ENCODE data around the gene ASTL. TPM values are rescaled to one million over a fixed set of nuclear protein-coding genes. Genes with fewer than 3 reads are reported as not detected.
"Not testable (repeated sequence)": the region's sequence is repeated elsewhere in the genome, so short reads cannot be mapped to it uniquely, and the experiment has no call there.

ASTL gene
- total RNA-seq, 1 donor from 2014 or later: not detected

DNA sequence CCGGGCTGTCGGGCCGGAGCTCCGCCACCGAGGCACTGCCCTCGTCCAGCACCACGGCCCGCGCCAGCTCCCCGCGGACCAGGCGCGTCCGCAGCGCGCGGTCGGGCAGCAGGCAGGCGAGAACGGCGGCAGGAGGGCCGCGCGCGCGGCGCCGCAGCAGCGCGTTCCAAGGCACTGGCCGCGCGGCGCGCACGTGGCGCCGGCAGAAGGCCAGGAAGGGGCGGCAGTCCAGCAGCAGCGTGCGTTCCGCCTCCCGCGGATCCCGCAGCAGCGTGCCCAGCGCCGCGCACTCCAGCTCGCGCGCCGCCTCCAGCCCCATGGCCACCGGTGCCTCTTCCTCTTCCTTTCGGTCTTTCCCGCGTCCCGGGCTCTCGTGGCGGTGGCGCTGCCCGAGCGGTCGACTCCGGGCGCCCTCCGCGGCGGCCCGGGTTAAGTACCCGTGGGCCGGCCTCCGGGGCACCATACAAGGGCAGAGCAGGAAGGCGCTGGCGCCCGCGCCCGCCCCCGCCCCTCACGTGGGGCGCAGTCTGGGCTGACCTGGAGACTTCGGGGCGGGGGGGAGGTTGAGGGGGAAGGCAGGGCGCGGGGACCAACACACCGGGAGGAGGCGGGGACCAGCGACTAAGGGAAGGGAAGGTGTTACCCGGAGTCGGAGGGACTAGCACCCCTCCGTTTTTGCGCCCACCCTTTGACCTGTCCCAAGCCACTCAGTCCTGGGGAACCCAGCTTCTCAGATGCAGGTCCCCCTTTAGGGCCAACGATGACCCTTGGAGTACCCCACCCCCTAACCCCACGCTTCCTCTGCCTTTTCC, 6.9 kb upstream of the ASTL start, which contains the start of gene DUSP2:
TSS of gene DUSP2 (minus strand) at position 405 of the 812 bp plus-strand sequence. CDS start at position 319, 86 bp downstream.
- peak; percentile 67 for DNase-seq

- DNase-seq: no peak
These were observed 6.3 kb upstream of the ASTL start for GRCh38 chr2:96144481-96145035.

GRCh38 chr2:96143848-96144480, 5.7 kb upstream of the ASTL start:
- DNase-seq: no peak

DNA sequence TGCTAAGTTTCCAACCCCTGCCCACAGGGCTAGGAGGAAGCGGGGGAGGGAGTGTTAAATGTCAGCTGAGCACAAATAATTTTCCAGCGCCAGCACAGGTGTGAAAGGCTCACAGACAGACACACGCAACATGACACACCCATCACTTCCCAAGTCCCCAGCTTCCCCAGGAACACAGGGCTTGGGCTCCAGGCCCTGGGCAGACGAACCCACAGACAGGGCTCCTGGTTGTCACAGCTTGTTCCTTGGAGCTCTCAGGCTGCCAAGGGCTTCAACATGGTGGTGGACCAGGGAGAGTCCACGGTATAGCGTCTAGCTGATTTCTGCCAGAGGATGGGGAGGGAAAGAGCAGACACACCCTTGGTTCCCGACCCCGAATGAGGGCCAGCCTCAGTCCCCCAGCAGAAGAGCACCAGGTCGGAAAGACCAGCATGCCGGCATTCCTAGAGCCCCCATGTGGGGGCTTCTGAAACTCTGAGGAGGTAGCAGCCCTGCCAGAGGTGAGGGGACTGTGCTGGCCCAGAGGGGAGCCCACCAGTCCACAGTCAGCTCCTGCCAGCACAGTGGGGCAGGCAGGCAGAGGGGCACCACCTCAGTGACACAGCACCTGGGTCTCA, 5.0 kb upstream of the ASTL start:
- DNase-seq: no peak

DNA sequence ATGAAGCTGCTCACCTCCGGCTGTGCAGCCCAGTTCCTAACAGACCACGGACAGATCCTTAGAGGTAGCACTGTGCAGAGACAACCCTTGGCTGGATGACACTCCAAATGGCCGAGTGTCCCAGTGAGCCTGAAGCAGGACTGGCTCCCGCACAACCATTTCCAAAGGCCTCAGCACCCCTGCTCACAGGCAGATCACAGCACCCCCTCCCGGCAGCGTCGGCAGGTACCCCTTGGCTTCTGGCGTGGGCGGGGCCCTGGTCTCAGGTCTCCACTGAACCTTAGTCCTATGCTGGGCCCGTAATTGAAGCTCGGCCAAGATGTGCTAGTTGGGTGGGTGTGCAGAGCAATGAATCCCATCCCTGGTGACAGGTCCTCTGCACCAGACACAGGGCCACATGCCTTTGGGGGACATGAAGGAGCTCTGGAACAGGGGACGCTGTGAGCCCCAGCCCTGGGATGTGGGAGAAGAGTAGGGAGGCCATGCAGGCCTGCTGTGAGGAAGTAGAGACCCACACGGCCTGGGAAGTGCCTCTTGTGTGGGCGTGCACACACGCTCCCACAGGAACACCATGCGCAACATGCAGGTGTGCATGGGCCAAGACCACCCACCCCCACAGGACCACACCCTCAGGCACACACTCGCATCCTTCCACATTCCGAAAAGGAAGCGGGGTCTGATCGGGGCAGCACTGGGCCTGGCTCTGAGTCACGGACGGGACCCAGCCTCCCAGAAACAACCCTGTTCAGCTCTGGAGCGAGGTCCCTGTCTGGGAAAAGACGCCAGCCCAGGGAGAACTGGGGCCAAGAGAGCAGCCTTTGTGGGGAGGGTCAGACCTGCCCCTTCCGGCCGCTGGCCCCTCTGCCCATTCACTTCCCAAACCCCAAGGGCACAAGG, 4.2 kb upstream of the ASTL start:
- DNase-seq: no peak

DNA sequence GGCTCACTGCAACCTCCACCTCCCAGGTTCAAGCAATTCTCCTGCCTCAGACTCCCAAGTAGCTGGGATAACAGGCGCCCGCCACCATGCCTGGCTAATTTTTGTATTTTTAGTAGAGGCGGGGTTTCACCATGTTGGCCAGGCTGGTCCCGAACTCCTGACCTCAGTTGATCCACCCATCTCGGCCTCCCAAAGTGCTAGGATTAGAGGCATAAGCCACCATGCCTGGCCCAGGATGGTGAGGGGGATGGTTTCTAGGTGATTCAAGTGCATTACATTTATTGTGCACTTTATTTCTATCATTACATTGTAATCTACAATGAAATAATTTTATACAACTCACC, 3.3 kb upstream of the ASTL start:
- DNase-seq: not testable (repeated sequence)

- DNase-seq: no peak
These were observed 2.8 kb upstream of the ASTL start for GRCh38 chr2:96140941-96141623.

DNA sequence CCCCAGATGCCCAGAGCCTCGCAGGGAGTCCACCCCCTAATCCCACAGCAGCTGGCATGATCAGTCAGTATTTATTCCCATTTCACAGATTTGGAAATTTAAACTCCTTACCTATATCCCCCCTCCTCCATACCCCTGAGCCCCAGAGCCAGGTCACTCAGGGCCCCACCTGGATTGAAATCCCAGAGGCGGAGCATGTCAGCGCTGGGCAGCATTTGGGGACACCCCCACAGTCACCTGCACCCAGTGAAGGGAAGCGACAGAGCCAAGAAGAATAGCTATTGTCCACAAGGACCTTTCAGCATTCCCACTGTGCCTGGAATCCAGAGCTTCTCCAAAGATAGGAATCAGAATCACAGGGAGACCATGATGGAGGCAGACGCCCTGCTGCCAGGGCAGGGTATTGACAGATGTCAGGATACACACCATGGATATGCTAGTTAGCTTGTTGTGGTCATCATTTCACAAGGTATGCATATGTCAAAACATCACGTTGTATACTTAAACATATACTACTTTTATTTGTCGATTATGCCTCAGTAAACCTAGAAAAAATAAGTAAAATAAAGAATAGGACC, 968 bp upstream of the ASTL start:
- no peak for DNase-seq

DNA sequence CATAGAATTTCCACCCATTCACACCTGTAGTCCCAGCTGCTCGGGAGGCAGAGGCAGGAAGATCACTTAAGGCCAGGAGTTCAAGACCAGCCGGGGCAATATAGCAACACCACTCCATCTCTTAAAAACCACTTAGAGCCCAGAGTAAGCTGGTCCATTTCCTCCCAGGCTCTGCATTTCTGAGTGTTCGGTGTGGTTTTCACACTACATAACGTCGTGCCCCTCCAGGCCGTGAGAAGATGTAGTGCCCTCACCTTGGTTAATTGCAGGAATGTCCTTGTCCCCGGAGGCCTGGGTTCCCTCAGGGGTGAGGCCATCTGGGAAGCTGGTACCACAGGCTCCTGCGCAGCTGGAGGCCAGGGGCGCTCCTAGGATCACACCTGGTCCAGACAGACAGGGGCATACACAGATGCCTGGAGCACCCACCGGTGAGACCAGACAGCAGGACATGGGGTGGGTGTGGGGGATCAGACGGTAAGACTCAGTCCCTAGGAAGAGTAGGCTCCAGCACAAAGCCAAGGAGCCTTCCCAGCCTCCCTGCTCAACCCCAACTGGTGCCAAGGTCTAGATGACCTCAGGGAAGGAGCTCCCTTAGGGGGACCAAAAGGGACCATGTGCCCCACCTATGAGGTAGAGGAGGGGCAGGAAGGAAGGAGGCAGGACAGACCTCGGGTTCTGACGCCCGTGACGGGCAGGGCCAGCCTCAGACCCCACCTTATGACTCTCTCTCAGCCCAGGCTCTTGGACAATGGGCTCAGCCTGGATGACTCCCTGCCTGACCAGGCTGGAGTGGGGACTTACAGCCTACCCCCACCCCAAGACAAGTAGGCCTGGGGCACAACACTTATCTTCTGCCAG, 752 bp downstream of the ASTL start:
- no peak for DNase-seq

- no peak for DNase-seq
These were observed 2.1 kb downstream of the ASTL start for GRCh38 chr2:96136129-96136720.

GRCh38 chr2:96135621-96136020, 2.7 kb downstream of the ASTL start:
- DNase-seq: no peak

DNA sequence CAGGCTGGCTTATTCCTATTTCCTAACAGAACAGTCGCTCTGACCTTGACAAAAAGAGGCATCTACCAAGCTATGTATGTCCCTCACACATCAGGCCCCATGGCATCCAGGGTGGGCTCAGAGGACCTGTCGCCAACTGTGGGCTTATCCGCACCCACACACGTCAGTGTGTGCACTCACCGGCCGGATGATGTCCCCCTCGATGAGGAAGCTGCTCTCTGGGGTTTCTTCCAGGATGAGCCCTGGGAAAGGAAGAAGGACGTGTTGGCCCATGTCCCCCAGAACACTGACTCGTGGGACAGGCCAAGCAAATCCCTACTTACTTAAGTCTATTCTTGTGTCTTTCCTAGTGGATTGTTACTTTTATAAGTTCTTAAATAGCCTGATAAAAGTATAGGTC, 3.1 kb downstream of the ASTL start:
- no peak for DNase-seq

GRCh38 chr2:96134421-96134820, 3.9 kb downstream of the ASTL start:
- DNase-seq: no peak

- no peak for DNase-seq
These were observed 6.2 kb downstream of the ASTL start for GRCh38 chr2:96131813-96132745.

DNA sequence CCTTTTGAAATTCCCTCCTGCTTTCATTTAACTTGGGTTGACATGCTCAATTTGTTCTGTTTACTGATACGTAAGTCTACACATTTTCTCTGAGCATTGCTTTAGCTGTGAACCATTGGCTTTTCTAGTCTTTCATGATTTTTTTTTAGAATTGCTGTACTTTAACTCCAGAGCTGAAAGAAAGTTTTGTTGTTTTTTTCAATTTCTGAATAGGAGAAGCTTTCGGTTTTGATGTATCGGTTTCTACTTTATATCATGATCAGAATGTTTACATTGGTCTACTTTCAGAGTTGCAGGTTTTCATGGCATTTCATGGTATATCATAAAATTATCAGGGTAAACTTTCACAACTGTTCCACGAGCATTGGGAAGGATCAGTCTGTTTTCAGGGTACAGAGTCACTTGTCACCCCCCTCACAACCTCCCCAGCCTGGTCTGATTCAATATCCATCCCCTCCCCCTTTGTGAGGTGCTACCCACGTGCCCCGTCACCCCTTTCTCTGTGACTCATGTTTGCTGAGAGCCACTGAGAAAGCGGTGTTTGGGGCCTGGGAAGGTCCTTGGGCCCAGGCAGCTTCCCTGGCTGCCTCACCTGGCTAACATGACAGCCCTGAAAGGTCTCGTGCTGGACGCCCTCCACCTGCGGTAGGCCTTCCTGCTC, 7.0 kb downstream of the ASTL start:
- DNase-seq: no peak

- no peak for DNase-seq
These were observed 7.8 kb downstream of the ASTL start for GRCh38 chr2:96130483-96130882.

DNA sequence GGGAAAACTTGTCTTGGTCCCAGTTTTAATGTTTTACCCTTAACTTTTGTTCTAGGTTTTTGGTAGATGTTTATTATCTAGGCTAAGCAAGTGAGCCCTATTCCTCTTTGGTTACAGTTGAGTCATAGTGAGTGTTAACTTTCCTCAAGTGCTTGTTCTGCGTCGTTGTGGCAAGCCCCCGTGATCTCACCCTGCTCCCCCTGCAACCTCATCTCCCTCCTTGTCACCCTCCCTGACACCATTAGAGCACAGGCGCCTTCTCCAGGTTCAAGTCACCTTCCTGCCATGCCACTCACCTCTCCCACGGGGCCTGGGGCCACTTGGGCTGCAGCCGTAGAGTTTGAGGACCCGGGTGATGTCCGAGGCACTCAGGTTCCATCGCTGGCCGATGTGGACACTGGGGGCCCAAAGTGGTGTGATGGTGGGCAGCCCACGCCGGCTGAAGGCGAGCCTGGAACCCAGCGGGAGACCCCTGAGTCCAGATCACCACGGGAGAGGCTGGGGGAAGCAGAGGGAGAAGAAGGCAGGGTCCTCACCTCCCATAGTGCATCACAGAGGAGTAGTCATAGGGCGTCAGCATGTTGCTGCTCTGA, 8.7 kb downstream of the ASTL start:
- no peak for DNase-seq

DNA sequence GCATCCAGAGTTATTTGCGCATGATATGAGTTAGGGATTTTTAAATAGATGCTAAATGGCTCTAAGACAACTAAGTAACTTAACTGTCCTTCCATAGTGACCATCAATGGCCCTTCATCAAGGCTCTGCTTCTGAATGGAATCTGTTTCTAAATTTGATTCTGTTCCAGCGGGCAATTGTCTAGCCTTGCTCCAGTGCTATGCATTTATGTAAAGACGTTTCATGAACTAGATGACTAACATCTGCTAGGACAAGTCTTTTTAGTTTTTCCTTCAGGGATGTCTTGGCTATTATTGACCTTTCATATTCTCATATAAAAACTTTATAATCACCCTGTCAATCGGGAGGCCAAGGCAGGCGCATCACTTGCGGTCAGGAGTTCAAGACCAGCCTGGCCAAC, 9.8 kb downstream of the ASTL start:
- no peak for DNase-seq
